GM12873 (cell line): ENCODE results near the gene THSD4.

Source experiments
- CTCF ChIP-seq: IDR thresholded peaks from 2 replicates; pipeline ENCODE4 v1.5.1; 2012; ENCODE audit warnings: low read depth, mild to moderate bottlenecking, moderate library complexity, low read length, control low read depth; ENCODE audit not compliant: insufficient read depth; ENCODE audit errors: missing control alignments

Gene THSD4

DNA sequence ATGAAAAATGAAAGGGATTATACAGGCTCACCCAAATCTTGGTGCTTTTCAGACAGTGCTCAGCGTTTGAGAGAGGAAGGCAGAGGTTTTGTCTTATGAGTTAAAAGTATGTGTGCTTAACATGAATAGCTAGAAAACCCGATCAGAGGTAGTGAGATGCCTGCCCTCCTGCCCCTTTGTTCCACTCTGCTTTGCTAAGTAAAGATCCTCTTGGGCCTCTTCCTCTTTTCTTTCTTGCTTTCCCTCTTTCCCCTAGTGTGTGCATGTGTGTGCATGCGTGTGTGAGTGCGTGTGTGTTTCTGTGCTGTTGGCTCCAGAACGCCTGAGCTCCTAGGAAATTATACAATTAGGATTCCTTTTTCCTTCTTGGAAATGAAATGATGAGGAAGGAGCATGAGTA, 433.8 kb downstream of the THSD4 start:
- no peak for TF ChIP-seq CTCF

- TF ChIP-seq CTCF = no peak
Observed at GRCh38 chr15:71549697-71550096, 434.4 kb downstream of the THSD4 start.

- TF ChIP-seq CTCF = no peak
Observed at GRCh38 chr15:71551566-71551965, 436.3 kb downstream of the THSD4 start.

GRCh38 chr15:71559098-71559497, 443.8 kb downstream of the THSD4 start:
- TF ChIP-seq CTCF = no peak

- TF ChIP-seq CTCF = no peak
Observed at GRCh38 chr15:71559616-71560015, 444.3 kb downstream of the THSD4 start.

- TF ChIP-seq CTCF = no peak
Observed at GRCh38 chr15:71562251-71562650, 447.0 kb downstream of the THSD4 start.

DNA sequence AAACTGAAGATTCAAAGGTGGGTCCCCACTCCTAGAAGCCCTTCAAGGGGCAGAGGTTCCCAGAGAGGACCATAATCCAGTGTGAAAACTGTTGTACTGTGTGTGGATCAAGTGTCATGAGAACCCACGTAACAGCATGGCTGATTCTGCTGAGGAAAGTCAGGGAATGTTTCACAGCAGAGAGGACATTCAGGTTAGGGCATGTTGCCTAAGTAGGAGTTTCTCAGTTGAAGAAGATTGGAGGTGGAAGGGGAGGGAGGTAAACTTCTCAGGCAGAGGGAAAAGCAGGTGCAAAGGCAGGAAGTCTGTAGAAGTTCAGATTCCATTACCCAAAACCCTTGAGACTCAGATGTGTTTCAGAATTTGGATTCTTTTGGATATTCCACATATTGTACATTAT, 448.9 kb downstream of the THSD4 start:
- no peak for TF ChIP-seq CTCF
